Neural crest cell (in vitro differentiated cells): ENCODE results near the gene CREB3L2. TPM values are rescaled to one million over a fixed set of nuclear protein-coding genes. Genes with fewer than 3 reads are reported as not detected.

Experiments used
- DNase-seq: peaks from one replicate; pipeline ENCODE4 v3.0.0; 2021; ENCODE audit warnings: low read depth, mixed read lengths, low spot score
- H3K27ac Mint-ChIP-seq: one replicate; pipeline ENCODE4 v1.8.0; 2021; ENCODE audit warnings: mild to moderate bottlenecking, mixed read lengths; ENCODE audit not compliant: unreplicated experiment
- H3K27me3 Mint-ChIP-seq: 2 replicates; pipeline ENCODE4 v1.8.0; 2021; ENCODE audit warnings: low read depth, mild to moderate bottlenecking, mixed read lengths
- H3K36me3 Mint-ChIP-seq: 2 replicates; pipeline ENCODE4 v1.8.0; 2021; ENCODE audit warnings: low read depth, mild to moderate bottlenecking, mixed read lengths
- H3K4me1 Mint-ChIP-seq: 2 replicates; pipeline ENCODE4 v1.8.0; 2021; ENCODE audit warnings: mixed read lengths
- H3K4me3 Mint-ChIP-seq: one replicate; pipeline ENCODE4 v1.8.0; 2021; ENCODE audit warnings: mild to moderate bottlenecking, mixed read lengths
- H3K9me3 Mint-ChIP-seq: 2 replicates; pipeline ENCODE4 v1.8.0; 2021; ENCODE audit warnings: mixed read lengths
- total RNA-seq: library from RNA; stranded (reverse); gene quantifications from 2 replicates; pipeline ENCODE4 v1.2.1, GENCODE V29; 2021
- TF ChIP-seq, protein P1 (sequence below): fragments of 200-600 bp; sonication (generic); conservative IDR thresholded peaks from 2 replicates; pipeline ENCODE4 v1.5.0; 2021; ENCODE audit warnings: antibody characterized with exemption, mild to moderate bottlenecking

Gene CREB3L2
- total RNA-seq, 1 donor from 2014 or later: 51.9 TPM

DNA sequence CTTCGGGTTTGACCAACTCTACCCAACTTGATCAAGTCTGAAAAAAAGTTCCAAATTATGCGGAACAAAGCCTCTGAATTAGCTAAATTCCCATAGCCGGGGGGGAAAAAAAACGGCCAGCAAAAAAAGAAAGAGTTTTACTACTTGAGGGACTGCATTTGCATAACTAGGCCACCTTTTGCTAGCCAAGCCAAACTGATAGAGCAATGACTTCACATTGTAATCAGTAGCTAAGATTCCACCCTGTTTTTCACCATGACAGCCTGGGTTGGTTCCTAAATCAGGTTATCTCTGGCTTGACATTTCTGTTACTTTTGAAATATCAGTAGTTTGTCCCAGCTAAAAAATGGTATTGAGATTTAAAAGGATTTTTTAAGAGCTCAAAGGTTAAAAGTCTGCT lies 31.4 kb upstream of the CREB3L2 start:
- no peak for DNase-seq
- Mint-ChIP-seq H3K27ac (no peak overlapping the region), H3K9me3 (peaks cover 17% of the 10 kb centered on the region), H3K4me3 (no peak overlapping the region), H3K36me3 (peaks cover 15% of the 10 kb centered on the region), H3K4me1 (no peaks in the 10 kb centered on the region), H3K27me3 (no peaks in the 10 kb centered on the region)
- TF ChIP-seq, protein P1, sequence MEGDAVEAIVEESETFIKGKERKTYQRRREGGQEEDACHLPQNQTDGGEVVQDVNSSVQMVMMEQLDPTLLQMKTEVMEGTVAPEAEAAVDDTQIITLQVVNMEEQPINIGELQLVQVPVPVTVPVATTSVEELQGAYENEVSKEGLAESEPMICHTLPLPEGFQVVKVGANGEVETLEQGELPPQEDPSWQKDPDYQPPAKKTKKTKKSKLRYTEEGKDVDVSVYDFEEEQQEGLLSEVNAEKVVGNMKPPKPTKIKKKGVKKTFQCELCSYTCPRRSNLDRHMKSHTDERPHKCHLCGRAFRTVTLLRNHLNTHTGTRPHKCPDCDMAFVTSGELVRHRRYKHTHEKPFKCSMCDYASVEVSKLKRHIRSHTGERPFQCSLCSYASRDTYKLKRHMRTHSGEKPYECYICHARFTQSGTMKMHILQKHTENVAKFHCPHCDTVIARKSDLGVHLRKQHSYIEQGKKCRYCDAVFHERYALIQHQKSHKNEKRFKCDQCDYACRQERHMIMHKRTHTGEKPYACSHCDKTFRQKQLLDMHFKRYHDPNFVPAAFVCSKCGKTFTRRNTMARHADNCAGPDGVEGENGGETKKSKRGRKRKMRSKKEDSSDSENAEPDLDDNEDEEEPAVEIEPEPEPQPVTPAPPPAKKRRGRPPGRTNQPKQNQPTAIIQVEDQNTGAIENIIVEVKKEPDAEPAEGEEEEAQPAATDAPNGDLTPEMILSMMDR: no peak

DNA sequence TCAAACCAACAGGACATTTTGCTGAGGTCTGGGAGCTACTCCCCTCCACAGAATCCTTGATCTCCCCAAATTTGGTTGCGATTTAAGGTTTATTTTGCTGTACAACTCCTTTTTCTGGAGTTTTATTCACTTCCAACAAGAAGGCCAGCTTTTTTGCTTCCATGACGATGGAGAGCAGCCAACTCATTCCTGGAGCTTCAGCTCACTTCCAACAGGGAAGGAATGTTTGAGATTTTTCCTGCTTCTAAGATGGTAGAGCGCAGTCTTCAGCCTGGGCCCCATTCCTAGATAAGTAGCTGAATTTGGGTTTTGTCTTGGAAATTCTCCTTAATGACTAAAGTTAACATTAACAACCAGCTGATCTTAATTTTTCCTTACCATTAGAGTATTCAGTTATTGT lies 30.9 kb upstream of the CREB3L2 start:
- Mint-ChIP-seq H3K9me3 (peaks cover 15% of the 10 kb centered on the region), H3K27me3 (no peaks in the 10 kb centered on the region), H3K4me1 (no peaks in the 10 kb centered on the region), H3K4me3 (no peak overlapping the region), H3K36me3 (peaks cover 15% of the 10 kb centered on the region), H3K27ac (no peak overlapping the region)
- DNase-seq: no peak
- TF ChIP-seq, protein P1: no peak

DNA sequence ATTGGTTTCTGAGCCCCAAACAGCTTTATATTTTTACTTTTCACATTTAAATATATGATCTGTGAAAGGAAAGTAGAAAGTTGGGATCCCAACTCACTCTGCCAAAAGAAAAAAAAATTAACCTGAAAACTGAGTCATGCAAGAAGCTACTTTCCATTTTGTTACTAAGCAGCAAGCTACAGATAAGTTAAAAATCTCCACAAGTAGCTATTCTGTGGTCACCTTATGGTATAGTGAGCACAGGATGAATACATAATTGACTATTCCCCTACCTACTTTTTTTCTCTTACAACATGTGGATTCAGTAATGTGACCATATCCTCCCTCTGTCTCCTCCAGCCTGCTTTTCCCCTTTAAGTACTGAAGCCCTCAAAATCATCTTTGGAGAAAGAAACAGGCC lies 30.3 kb upstream of the CREB3L2 start:
- no peaks in the 10 kb centered on the region for H3K27me3 Mint-ChIP-seq
- no peak overlapping the region for H3K27ac Mint-ChIP-seq

DNA sequence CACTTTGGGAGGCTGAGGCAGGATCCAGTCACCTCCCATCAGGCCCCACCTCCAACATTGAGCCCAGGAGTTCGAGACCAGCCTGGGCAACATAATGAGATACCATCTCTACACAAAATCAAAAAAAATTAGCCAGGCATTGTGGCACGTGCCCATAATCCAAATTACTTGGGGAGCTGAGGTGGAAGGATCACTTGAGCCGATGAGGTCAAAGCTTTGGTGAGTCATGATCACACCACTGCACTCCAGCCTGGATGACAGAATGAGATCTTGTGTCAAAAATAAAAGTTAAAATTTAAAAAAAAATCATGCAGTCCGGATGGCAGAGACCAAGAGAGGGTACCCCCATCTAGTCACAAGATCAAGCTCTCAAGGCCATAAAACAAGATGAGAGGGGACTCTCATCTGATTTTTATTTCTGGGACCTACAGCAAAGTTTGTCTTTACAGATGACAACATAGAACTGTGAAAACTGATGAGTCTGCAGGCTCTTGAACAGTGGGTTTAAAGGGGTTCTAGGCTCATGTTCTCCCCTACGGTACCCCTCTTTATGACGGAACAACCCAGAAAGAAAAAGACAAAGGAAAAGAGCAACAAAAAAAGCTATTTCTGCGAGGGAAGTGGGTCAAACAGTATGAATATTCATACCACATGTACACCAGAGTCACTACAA lies 28.9 kb upstream of the CREB3L2 start:
- DNase-seq: no peak
- H3K4me1 Mint-ChIP-seq: no peaks in the 10 kb centered on the region
- no peak overlapping the region for H3K4me3 Mint-ChIP-seq
- H3K9me3 Mint-ChIP-seq: peaks cover 15% of the 10 kb centered on the region
- no peak overlapping the region for H3K27ac Mint-ChIP-seq
- peaks cover 11% of the 10 kb centered on the region for H3K36me3 Mint-ChIP-seq
- TF ChIP-seq, protein P1: no peak
- H3K27me3 Mint-ChIP-seq: no peaks in the 10 kb centered on the region

More for the DNA sequence above, 30.3 kb upstream of the CREB3L2 start:
- H3K4me3 Mint-ChIP-seq: no peak overlapping the region
- H3K36me3 Mint-ChIP-seq: peaks cover 15% of the 10 kb centered on the region
- TF ChIP-seq, protein P1: no peak
- peaks cover 15% of the 10 kb centered on the region for H3K9me3 Mint-ChIP-seq
- no peaks in the 10 kb centered on the region for H3K4me1 Mint-ChIP-seq
- no peak for DNase-seq

DNA sequence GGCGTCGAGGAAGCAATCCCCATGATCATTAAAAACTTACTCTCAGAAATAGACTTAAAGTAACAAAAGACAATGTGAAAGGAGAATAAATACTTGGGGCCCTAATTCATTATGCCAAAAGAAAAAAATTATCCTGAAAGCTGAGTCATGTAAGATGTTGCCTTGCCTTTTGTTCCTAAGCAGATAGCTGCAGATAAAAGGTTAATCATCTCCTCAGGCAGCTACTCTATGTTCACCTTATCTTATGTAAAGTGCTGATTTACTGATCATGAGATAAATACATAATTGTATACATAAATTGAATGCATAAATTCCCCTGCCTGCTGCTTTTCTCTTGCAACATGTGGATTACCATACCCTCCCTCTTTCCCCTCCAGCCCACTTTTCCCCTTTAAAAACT lies 28.1 kb upstream of the CREB3L2 start:
- no peaks in the 10 kb centered on the region for H3K27me3 Mint-ChIP-seq
- no peak overlapping the region for H3K27ac Mint-ChIP-seq
- H3K9me3 Mint-ChIP-seq: peaks cover 16% of the 10 kb centered on the region
- no peak overlapping the region for H3K4me3 Mint-ChIP-seq
- H3K4me1 Mint-ChIP-seq: no peaks in the 10 kb centered on the region
- TF ChIP-seq, protein P1: no peak
- no peak for DNase-seq
- peaks cover 8% of the 10 kb centered on the region for H3K36me3 Mint-ChIP-seq
